SK-N-SH treated with all-trans-retinoic acid at 6 μM for 48 hours (cell line): ENCODE data around the gene IL23R.

Experiments
- ATAC-seq: fragments of 200-7000 bp; cut with Tn5 transposase; 3 replicates; pipeline ENCODE4 v1.9.1; 2020; ENCODE audit warnings: mild to moderate bottlenecking, moderate library complexity
- ARNTL ChIP-seq: fragments of 450-650 bp; formaldehyde crosslinking; IDR thresholded peaks from 2 replicates; pipeline ENCODE4 v1.5.0; 2020; ENCODE audit warnings: low read depth, mild to moderate bottlenecking, moderate library complexity, borderline replicate concordance
- BACH2 ChIP-seq: fragments of 250-450 bp; sonication (Bioruptor Pico); IDR thresholded peaks from 2 replicates; pipeline ENCODE4 v1.9.0; 2021; ENCODE audit warnings: mild to moderate bottlenecking, borderline replicate concordance
- CREB5 ChIP-seq: fragments of 250-450 bp; sonication (Bioruptor Pico); IDR thresholded peaks from 2 replicates; pipeline ENCODE4 v1.5.1; 2020; ENCODE audit warnings: low read depth, mild to moderate bottlenecking, moderate library complexity
- CSDC2 ChIP-seq: fragments of 250-450 bp; sonication (Bioruptor Pico); IDR thresholded peaks from 2 replicates; pipeline ENCODE4 v1.5.0; 2020; ENCODE audit warnings: mild to moderate bottlenecking, moderate library complexity
- CSRNP3 ChIP-seq: fragments of 250-450 bp; sonication (Bioruptor Pico); IDR thresholded peaks from 2 replicates; pipeline ENCODE4 v1.5.1; 2021; ENCODE audit warnings: mild to moderate bottlenecking, moderate library complexity
- ESRRG ChIP-seq: fragments of 250-450 bp; sonication (Bioruptor Pico); IDR thresholded peaks from 2 replicates; pipeline ENCODE4 v1.6.1; 2021; ENCODE audit warnings: mild to moderate bottlenecking
- GLIS3 ChIP-seq: fragments of 250-450 bp; sonication (Bioruptor Pico); IDR thresholded peaks from 2 replicates; pipeline ENCODE4 v1.5.0; 2020; ENCODE audit warnings: mild to moderate bottlenecking, moderate library complexity
- ISL1 ChIP-seq: fragments of 250-450 bp; sonication (Bioruptor Pico); IDR thresholded peaks from 2 replicates; pipeline ENCODE4 v2.1.2; 2022; ENCODE audit warnings: mild to moderate bottlenecking, moderate library complexity
- OSR1 ChIP-seq: fragments of 250-450 bp; sonication (Bioruptor Pico); IDR thresholded peaks from 2 replicates; pipeline ENCODE4 v1.8.0; 2022; ENCODE audit warnings: moderate library complexity, mild to moderate bottlenecking, inconsistent platforms
- PATZ1 ChIP-seq: fragments of 250-450 bp; sonication (Bioruptor Pico); IDR thresholded peaks from 2 replicates; pipeline ENCODE4 v1.8.0; 2020; ENCODE audit warnings: mild to moderate bottlenecking, moderate library complexity, borderline replicate concordance
- POU6F1 ChIP-seq: fragments of 250-450 bp; sonication (Bioruptor Pico); IDR thresholded peaks from 2 replicates; pipeline ENCODE4 v1.8.0; 2021; ENCODE audit warnings: low read depth, mild to moderate bottlenecking, moderate library complexity, borderline replicate concordance
- PPARA ChIP-seq: fragments of 250-450 bp; sonication (Bioruptor Pico); IDR thresholded peaks from 2 replicates; pipeline ENCODE4 v1.5.0; 2020; ENCODE audit warnings: mild to moderate bottlenecking, borderline replicate concordance
- RARB ChIP-seq: fragments of 250-450 bp; sonication (Bioruptor Pico); IDR thresholded peaks from 2 replicates; pipeline ENCODE4 v1.8.0; 2021; ENCODE audit warnings: mild to moderate bottlenecking, moderate library complexity
- SNAI2 ChIP-seq: fragments of 250-450 bp; sonication (Bioruptor Pico); IDR thresholded peaks from 2 replicates; pipeline ENCODE4 v1.5.0; 2020; ENCODE audit warnings: mild to moderate bottlenecking, moderate library complexity
- TCF4 ChIP-seq: fragments of 250-450 bp; sonication (Bioruptor Pico); IDR thresholded peaks from 2 replicates; pipeline ENCODE4 v1.8.0; 2021; ENCODE audit warnings: mild to moderate bottlenecking, moderate library complexity, borderline replicate concordance
- TOX ChIP-seq: fragments of 250-450 bp; sonication (Bioruptor Pico); IDR thresholded peaks from 2 replicates; pipeline ENCODE4 v1.8.0; 2021; ENCODE audit warnings: mild to moderate bottlenecking, moderate library complexity, borderline replicate concordance
- TSHZ2 ChIP-seq: fragments of 250-450 bp; sonication (Bioruptor Pico); IDR thresholded peaks from 2 replicates; pipeline ENCODE4 v1.5.0; 2020; ENCODE audit warnings: mild to moderate bottlenecking, moderate library complexity
- ZC3H10 ChIP-seq: fragments of 250-450 bp; sonication (Bioruptor Pico); IDR thresholded peaks from 2 replicates; pipeline ENCODE4 v1.5.1; 2021; ENCODE audit warnings: mild to moderate bottlenecking, moderate library complexity
- ZFP3 ChIP-seq: fragments of 250-450 bp; sonication (Bioruptor Pico); IDR thresholded peaks from 2 replicates; pipeline ENCODE4 v1.5.0; 2020; ENCODE audit warnings: mild to moderate bottlenecking, moderate library complexity
- ZFP30 ChIP-seq: fragments of 450-650 bp; formaldehyde crosslinking; IDR thresholded peaks from 2 replicates; pipeline ENCODE4 v1.5.0; 2022; ENCODE audit warnings: mild to moderate bottlenecking, moderate library complexity
- ZNF565 ChIP-seq: fragments of 450-650 bp; formaldehyde crosslinking; conservative IDR thresholded peaks from 2 replicates; pipeline ENCODE4 v1.5.0; 2020; ENCODE audit warnings: low read depth, mild to moderate bottlenecking, moderate library complexity
- ZNF70 ChIP-seq: fragments of 450-650 bp; formaldehyde crosslinking; IDR thresholded peaks from 2 replicates; pipeline ENCODE4 v1.5.0; 2020; ENCODE audit warnings: mild to moderate bottlenecking, moderate library complexity
- ZNF8 ChIP-seq: fragments of 450-650 bp; formaldehyde crosslinking; IDR thresholded peaks from 2 replicates; pipeline ENCODE4 v1.5.0; 2020; ENCODE audit warnings: mild to moderate bottlenecking, moderate library complexity

Gene IL23R

GRCh38 chr1:67214420-67215174 lies 48.3 kb downstream of the IL23R start:
- ATAC-seq = peak; percentile 68

GRCh38 chr1:67216401-67216800 lies 50.1 kb downstream of the IL23R start:
- TF ChIP-seq ISL1 (CRISPR knock-in tag) (no peak), SNAI2 (CRISPR knock-in tag) (no peak), ARNTL (no peak), POU6F1 (CRISPR knock-in tag) (no peak), GLIS3 (CRISPR knock-in tag) (no peak), ZFP30 (no peak), ZNF565 (no peak), PATZ1 (CRISPR knock-in tag) (no peak)
- ATAC-seq = no peak

More at GRCh38 chr1:67214420-67215174, 48.3 kb downstream of the IL23R start:
- no peak for TF ChIP-seq PATZ1 (CRISPR knock-in tag)
- TF ChIP-seq ZFP30 = no peak
- TF ChIP-seq RARB (CRISPR knock-in tag) = no peak
- TF ChIP-seq OSR1 (CRISPR knock-in tag) = no peak
- TF ChIP-seq TSHZ2 = no peak
- no peak for TF ChIP-seq PPARA
- no peak for TF ChIP-seq CSRNP3 (CRISPR knock-in tag)
- TF ChIP-seq BACH2 = no peak
- TF ChIP-seq ZNF70 = no peak
- no peak for TF ChIP-seq ZC3H10 (CRISPR knock-in tag)
- TF ChIP-seq CSDC2 (CRISPR knock-in tag) = no peak
- TF ChIP-seq ZFP3 (CRISPR knock-in tag) = no peak
- TF ChIP-seq TOX (CRISPR knock-in tag) = no peak
- TF ChIP-seq TCF4 (CRISPR knock-in tag) = no peak
- no peak for TF ChIP-seq ZNF565

GRCh38 chr1:67217417-67217816 lies 51.2 kb downstream of the IL23R start:
- TF ChIP-seq CSDC2 (CRISPR knock-in tag) (no peak), ZNF8 (CRISPR knock-in tag) (no peak), CREB5 (CRISPR knock-in tag) (no peak), ESRRG (CRISPR knock-in tag) (no peak), POU6F1 (CRISPR knock-in tag) (no peak), BACH2 (no peak)
- TF ChIP-seq, all 23 proteins: peak for 0
- no peak for ATAC-seq
